SK-MEL-5 (cell line): ENCODE results near the gene GPR78. TPM values are rescaled to one million over a fixed set of nuclear protein-coding genes. Genes with fewer than 3 reads are reported as not detected.
A peak's percentile ranks its signal among the peaks of the same experiment; 100 is the strongest.

Experiments
- DNase-seq: peaks from one replicate; pipeline ENCODE4 v3.0.0-alpha.2; 2016; ENCODE audit warnings: low read depth, low spot score
- in situ Hi-C: cut with HindIII; loops from 2 replicates; pipeline ENCODE4 v1.10.0; 2016; ENCODE audit warnings: low sequenced_read_pairs, high pct_unique_total_duplicates, low pct_unique_long_range_greater_than_20kb
- total RNA-seq: library from RNA; depleted of rRNA; stranded (reverse); fragments of >200 nt; shearing (Covaris generic); gene quantifications from 2 replicates; pipeline ENCODE4 v1.2.3, GENCODE V29; 2014

GPR78 gene
- total RNA-seq, 1 experiment from 2014 or later, result not detected

DNA sequence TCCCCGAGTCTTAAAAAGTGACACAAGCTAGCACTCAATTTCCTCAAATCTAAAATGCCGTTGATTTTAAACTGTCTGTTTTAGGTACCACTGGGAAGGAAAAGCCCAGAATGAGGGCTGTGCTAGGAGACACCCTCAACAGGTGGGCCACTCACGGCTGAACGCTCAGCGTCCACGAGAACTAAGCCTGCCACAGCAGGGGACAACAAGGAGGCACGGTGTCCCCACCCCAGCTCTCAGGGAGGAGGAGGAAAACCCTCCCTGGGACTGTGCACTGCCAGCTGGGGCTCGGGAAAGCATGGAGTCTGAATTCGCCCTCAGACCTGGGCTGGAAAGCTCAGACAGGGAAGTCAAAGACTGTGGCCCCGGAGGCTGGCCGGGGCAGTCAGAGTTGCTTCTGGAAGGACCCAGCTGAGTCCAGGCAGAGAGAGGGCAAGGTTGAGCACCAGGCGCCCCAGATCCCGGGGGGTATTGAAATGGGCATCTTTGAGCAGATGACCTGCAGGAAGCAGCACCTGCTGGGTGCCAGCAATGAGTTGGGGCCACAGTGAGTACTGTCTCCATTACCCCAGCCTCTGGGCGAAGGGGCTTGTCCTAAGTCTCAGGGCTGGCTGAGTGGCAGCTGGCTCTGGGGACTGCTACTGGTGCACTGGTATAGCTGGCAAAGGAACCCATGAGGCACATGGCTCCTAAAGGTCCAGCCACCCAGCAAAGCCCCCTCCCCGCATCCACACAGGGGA lies 11.6 kb downstream of the GPR78 start:
- in situ Hi-C loops, result no loop called here
- no peak for DNase-seq

DNA sequence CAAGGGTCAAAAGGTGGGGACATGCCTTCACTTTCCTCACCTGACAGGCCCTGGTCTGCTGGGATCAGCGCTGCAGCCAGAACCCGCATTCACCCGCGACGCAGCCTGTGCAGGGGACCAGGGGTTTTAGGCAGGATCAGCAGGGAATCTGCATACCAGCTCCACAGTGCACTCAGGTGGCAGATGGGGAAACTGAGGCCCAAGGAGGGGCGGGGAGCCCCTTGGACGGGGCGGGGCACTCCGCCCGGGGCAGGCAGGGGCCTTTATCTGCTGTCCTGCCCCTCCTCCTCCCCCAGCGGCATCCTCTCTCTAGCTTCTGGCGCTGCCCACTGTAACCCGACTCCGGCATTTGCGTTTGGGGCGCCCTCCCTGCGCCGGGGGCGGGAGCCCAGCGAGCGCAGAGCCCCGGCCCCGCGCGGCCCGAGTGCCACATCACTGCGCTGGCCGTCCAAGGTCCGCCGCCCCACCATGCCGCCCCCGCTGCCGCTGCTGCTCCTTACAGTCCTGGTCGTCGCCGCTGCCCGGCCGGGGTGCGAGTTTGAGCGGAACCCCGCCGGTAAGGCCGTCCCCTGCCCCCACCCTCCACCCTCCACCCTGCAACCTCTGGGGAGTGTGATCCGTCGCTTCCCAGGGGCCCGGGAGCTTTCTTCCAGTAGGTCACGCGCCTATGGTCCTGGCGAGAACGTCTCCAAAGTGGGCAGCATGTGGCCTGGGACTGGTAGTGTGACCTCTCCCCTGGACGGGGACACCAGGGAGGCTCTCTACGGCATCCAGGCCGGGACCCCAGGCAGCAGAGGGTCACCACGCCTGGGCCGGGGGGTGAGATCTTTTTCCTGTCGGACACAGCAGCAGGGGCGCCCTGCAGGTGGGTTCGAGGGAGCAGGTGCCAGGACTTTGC lies 12.4 kb downstream of the GPR78 start, which contains the start of gene CPZ:
TSS of gene CPZ (plus strand) at position 400 of the 898 bp plus-strand sequence. CDS start at position 469, 69 bp downstream.
- in situ Hi-C loops, result no loop called here
- DNase-seq, result no peak

DNA sequence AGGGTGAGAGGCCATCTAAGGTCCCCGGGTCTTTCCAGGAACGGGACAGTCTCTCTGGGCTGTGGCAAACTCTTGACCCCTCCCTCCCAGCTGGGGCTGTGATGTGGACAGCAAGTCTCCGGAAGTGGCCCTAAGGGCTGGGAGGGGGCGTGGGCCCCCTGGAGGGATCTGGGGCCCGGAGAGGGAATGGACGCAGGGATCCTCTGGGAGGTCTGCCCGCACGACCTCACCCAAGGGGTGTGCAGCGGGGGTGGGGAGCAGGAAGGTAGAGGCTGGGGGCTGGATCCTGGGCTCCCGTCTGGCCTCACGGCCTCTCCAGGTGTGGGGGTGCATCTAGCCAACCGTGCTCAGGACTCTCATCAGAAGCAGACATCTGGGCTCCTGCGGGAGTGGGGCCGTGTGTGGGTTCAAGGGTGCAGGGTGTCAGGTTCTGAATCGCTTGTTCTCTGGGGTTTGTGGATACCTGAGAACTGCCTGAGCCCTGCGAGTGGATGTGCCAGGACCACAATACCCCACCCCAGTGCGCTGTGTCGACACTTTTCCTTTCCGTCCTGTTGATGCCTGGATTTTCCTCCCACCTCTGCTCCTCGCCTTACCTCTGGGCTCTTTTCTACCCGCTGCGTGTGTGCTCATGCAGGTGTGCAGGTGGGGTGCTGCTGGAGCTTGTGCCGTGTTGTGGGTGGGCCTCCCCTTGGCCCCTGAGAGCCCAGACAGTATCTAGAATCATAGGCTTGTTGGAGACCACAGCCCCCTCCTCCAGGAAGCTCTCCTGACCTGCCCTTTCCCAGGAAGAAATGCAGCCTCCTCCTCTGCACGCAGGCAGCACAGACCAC lies 13.3 kb downstream of the GPR78 start:
- no peak for DNase-seq
- in situ Hi-C loops, result no loop called here

DNA sequence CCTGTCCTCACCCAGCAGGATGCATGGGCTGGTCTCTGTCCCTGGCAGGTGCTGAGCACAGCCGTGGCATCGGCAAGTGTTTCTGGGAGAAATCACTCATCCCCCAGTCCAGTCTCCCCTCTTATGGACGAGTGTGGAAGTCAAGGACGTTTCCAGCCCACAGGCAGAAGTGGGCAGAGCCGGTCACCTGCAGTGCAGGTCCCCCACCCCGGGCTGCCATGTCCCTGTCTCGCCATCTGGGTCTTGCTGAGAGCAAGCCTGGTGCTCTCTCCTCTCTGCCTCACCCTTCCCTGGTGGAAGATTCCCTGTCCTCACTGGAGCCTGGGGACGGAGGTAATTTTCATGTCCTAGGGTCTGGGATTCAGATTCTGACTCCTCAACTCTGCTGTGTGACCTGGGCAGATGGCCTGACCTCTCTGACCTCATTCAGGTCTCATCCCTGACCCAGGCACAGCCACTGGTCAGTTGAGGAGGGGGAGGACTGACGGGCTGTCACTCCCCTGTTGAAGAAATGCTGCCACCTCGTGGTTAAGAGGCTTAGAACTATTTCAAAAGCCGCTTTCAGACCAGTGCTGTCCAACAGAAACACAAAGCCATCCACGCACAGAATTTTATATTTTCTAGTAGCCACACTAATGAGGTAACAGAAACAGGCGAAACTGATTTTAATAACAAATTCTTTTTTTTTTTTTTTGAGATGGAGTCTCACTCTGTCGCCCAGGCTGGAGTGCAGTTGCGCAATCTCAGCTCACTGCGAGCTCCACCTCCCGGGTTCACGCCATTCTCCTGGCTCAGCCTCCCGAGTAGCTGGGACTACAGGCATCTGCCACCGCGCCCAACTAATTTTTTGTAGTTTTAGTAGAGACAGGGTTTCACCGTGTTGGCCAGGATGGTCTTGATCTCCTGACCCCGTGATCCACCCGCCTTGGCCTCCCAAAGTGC lies 14.2 kb downstream of the GPR78 start:
- in situ Hi-C loops, result no loop called here
- DNase-seq, result peak; percentile 82

GRCh38 chr4:8595237-8596087 lies 15.3 kb downstream of the GPR78 start:
- in situ Hi-C loops, result no loop called here
- no peak for DNase-seq

DNA sequence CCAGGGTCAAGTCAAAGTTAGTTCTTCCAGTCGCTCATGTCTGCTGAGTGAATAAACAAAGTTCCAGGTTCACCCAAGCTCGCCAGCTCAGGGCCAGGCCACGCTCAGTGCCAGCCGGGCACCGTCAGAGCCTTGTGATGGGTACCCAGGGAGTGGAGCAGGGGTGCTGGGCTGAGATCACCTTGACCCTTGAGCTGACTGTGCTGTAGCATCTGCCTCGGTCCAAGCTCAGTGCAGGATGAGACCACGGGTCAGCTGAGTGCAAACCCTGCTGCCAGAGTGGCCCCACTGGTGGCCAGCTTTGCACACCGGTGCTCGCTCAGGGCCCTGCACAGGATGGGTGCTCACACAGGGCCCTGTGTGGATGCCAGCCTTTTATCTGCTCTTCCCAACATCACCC lies 16.7 kb downstream of the GPR78 start:
- DNase-seq, result no peak
- in situ Hi-C loops, result no loop called here

DNA sequence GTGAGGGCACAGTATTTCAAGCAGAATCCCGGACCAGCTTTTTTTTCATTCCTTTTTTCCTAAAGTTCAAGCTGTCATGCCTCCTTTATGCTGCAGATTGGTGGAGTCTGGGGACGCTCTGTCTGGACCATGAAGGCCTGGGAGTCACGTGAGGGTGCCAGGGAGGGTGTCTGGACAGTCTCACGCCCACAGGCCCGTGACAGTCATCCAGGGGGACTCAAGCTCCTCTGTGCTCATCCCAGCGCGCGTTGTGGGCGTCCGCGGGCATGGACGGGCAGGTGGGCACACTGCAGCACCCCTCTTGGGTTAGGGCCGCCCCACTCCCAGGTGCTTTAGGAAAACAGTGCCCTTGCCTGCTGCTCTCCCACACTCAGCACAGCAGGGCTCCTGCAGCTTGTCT lies 17.1 kb downstream of the GPR78 start:
- in situ Hi-C loops, result no loop called here
- no peak for DNase-seq

DNA sequence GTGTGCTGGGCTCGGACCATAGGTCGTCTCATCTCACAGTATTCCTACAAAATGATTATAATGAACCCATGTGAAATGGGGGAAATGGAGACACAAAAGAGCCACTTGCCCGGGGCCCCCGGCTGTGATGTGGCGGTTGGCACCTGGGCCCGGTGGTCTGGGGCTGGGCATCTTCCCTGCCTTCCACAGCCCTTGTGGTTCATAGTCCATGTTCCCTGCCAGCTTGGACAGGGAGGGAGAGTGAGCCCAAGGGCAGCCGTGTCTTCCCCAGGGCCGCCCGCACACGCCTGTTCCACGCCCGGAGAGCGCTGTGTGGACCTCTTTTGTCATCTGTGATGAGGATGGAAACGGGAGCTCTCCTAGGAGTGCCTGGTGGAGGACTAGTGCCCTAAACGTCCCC lies 17.6 kb downstream of the GPR78 start:
- DNase-seq, result no peak
- in situ Hi-C loops, result no loop called here

DNA sequence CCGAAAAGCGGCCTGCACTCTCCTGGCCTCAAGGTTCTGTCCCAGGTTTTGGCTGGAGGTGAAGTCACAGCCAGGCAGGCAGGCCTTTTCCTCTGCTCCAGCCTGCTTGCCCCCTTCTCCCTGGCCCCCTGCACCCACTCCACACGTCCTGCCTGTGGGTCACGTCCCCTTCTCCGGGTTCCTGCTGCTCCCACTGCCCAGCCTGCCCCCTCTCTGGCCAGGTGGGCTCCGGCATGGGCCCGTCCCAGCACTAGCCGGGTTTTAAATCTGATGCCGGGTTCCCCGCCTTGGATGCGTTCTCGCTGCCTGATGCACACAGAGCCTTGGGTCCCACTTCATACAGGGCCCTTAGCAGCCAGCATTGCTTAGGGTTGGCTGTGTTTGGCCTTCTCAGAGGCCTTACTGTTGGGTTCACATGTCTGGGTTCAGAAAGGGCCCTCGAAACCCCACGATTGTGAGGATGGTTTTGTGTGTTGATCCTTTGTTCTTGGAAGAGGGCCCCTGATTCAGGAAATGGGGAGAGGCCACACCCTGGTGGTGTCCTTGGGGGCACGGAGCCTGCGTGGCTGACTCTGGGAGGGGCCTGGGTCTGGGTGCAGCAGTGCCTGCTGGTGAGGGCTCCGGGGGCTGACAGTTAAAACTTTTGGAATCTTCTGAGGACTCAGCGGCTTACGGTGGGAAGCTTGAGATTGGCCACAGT lies 18.3 kb downstream of the GPR78 start:
- no peak for DNase-seq
- in situ Hi-C loops, result no loop called here

DNA sequence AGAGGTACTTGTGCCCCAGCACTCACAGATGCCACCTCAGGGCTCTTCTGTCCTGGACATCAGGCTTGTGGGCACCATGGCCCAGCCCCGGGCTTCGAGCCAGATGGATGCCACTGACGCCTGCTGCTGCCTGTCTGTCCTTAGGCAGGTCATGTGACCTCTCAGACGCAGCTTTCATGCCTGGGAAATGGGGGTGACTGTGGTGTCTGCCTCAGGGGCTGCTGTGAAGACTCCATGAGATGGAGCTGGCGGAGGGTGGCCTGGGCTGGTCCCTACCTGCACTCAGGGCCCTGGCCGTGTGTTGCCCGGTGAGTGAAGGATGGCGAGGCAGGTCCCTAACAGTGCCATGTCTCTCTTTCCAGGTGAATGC lies 18.9 kb downstream of the GPR78 start:
- in situ Hi-C loops, result no loop called here
- DNase-seq, result no peak

GRCh38 chr4:8599657-8600056 lies 19.5 kb downstream of the GPR78 start:
- in situ Hi-C loops, result no loop called here
- DNase-seq, result peak; percentile 60

GRCh38 chr4:8600266-8600665 lies 20.1 kb downstream of the GPR78 start:
- in situ Hi-C loops, result no loop called here
- no peak for DNase-seq

DNA sequence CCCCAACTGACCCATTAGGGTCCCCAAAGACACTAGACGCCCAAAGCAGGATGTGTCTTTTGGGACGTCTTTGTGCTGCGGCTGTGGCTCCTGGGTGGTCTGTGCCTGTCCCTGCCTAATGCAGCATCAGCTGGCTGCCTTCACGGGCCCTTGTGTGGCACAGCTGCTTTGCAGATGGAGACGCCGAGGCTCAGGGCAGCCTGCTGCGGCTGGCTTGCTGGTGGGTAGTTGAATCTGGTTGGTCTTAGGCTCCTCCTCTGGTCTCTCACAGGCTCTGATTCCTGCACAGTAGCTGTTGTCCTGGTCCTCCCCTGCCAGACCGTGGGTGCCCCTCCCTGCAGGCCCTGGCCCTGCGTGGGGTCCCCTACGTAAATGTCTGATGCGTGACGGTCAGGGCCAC lies 20.5 kb downstream of the GPR78 start:
- no peak for DNase-seq
- in situ Hi-C loops, result no loop called here

- in situ Hi-C loops, result no loop called here
Measured at GRCh38 chr4:8601086-8601485, 20.9 kb downstream of the GPR78 start.

GRCh38 chr4:8601556-8601955 lies 21.4 kb downstream of the GPR78 start:
- in situ Hi-C loops, result no loop called here

More at GRCh38 chr4:8601086-8601485, 20.9 kb downstream of the GPR78 start:
- DNase-seq, result no peak

More at GRCh38 chr4:8601556-8601955, 21.4 kb downstream of the GPR78 start:
- no peak for DNase-seq
